ENCODE results near the gene GRAP2. TPM values are rescaled to one million over a fixed set of nuclear protein-coding genes. Genes with fewer than 3 reads are reported as not detected.
"Not testable (repeated sequence)": the region's sequence is repeated elsewhere in the genome, so short reads cannot be mapped to it uniquely, and the experiment has no call there.

The GRAP2 gene
- total and polyA plus RNA-seq, 8 donors: 0.45 to 29.1 (median 3.0) TPM; not detected in 2

DNA sequence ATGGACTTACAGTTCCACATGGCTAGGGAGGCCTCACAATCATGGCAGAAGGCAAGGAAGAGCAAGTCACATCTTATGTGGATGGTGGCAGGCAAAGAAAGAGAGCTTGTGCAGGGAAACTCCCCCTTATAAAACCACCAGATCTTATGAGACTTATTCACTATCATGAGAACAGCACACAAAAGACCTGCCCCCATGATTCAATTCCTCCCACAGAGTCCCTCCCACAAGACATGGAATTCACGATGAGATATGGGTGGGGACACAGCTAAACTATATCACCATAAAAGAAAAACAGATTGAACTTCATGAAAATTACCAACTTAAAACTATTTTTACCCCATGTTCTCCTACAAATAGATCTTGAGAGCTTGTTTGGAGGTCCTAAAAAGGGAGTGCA is 26.9 kb upstream of the GRAP2 start:
- Histone ChIP-seq H3K9me3 (no peaks in the 10 kb centered on the region), H3K27me3 (no peaks in the 10 kb centered on the region), H3K4me1 (no peaks in the 10 kb centered on the region), H3K27ac (no peak overlapping the region), H3K4me3 (no peak overlapping the region), H3K36me3 (no peaks in the 10 kb centered on the region)
- intact Hi-C loops (cut with DNase I; ENCODE audit: low total_unique reads): no loop called here
- no peak for TF ChIP-seq POLR2AphosphoS5 (IDR thresholded peaks at IDR 0.05)
- TF ChIP-seq, protein P1, sequence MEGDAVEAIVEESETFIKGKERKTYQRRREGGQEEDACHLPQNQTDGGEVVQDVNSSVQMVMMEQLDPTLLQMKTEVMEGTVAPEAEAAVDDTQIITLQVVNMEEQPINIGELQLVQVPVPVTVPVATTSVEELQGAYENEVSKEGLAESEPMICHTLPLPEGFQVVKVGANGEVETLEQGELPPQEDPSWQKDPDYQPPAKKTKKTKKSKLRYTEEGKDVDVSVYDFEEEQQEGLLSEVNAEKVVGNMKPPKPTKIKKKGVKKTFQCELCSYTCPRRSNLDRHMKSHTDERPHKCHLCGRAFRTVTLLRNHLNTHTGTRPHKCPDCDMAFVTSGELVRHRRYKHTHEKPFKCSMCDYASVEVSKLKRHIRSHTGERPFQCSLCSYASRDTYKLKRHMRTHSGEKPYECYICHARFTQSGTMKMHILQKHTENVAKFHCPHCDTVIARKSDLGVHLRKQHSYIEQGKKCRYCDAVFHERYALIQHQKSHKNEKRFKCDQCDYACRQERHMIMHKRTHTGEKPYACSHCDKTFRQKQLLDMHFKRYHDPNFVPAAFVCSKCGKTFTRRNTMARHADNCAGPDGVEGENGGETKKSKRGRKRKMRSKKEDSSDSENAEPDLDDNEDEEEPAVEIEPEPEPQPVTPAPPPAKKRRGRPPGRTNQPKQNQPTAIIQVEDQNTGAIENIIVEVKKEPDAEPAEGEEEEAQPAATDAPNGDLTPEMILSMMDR (IDR thresholded peaks at IDR 0.05): no peak
- TF ChIP-seq EP300 (IDR thresholded peaks at IDR 0.05): no peak
- TF ChIP-seq POLR2A (IDR thresholded peaks at IDR 0.05): no peak
- 17 to 42% (median 31%) methylated on average over 1 of the region's 1 CpG for WGBS, 5 donors
- DNase-seq: no peak

DNA sequence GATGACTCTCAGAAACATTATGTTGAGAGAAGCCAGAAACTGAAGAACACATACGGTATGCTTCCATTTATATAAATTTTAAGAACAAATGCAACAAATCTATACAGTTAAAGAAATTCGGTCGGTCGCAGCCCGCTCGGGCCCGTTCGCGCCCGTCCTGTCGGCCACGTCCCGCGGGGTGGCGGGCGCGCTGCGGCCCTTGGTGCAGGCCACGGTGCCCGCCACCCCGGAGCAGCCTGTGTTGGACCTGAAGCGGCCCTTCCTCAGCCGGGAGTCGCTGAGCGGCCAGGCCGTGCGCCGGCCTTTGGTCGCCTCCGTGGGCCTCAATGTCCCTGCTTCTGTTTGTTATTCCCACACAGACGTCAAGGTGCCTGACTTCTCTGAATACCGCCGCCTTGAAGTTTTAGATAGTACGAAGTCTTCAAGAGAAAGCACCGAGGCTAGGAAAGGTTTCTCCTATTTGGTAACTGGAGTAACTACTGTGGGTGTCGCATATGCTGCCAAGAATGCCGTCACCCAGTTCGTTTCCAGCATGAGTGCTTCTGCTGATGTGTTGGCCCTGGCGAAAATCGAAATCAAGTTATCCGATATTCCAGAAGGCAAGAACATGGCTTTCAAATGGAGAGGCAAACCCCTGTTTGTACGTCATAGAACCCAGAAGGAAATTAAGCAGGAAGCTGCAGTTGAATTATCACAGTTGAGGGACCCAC is 25.6 kb upstream of the GRAP2 start:
- WGBS, 5 donors: 81 to 93% (median 90%) methylated on average over 31 to 40 of the region's 42 CpGs
- H3K4me3 ChIP-seq; H3K27ac ChIP-seq; intact Hi-C loops (cut with DNase I; ENCODE audit: low total_unique reads); H3K27me3 ChIP-seq; H3K9me3 ChIP-seq; H3K4me1 ChIP-seq; H3K36me3 ChIP-seq: not testable (repeated sequence)
- DNase-seq: peak in 1 of 2 donors; percentile 8

DNA sequence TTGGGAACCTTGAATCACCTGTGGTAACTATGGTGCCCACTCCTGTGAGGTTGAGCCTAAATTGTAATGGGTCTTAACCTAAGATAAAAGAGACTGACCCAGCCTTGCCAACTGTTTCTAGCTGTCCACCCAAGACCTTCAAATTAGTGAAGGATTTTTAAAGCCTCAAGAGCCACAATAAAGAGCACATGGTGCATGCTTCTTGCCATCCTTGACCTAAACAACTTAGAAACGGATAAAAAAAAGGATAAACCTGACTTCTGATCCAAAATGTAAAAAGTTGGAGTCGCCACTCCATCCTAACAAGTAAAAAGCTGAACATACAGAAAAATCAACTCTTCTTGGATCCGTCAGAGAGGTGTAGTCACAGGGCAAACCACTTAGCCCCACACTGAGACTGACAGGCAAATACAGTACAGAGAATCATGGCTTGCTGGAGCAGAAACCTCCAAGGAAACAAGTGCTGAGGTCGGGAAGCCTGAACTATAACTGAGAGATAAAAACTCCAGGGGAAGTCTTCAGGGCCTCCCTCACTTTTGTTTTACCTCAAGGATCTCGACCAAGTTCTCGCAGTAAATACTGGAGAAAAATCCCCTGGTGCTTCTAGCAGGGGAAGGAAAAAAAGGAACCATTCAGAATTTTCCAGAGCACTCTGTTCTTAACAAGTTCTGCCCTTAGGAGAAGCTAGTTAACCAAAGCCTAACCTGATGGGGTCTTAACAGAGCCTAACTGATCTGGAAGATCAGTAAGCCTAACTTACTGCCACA is 23.6 kb upstream of the GRAP2 start:
- H3K36me3 ChIP-seq: no peaks in the 10 kb centered on the region
- H3K4me1 ChIP-seq: no peaks in the 10 kb centered on the region
- no peak overlapping the region for H3K27ac ChIP-seq
- H3K4me3 ChIP-seq: no peak overlapping the region
- H3K27me3 ChIP-seq: no peaks in the 10 kb centered on the region
- H3K9me3 ChIP-seq: no peaks in the 10 kb centered on the region
- DNase-seq: no peak
- WGBS, 5 donors: 54 to 68% (median 61%) methylated on average over 6 of the region's 6 CpGs
- intact Hi-C loops (cut with DNase I; ENCODE audit: low total_unique reads): no loop called here
- TF ChIP-seq POLR2AphosphoS5 (IDR thresholded peaks at IDR 0.05) (no peak), POLR2A (IDR thresholded peaks at IDR 0.05) (no peak), EP300 (IDR thresholded peaks at IDR 0.05) (no peak)
- TF ChIP-seq, protein P1 (IDR thresholded peaks at IDR 0.05): no peak

DNA sequence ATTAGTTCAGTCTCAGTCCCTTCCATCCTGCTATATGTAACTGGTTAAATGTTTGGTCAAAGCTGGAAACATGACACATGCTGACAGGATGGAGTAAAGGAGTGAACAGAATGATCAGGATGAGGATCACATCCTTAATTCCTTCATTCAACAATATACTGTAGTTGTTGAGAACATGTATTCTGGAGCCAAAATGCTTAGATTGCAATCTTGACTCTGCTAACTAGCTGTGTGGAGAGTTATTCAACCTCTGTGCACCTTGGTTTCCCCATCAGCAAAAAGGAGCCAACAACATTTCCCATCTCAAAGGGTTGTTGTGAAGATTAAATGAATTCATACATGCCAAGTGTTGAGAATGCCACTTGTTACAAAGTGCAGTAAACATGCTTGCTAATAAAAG is 20.2 kb upstream of the GRAP2 start:
- Histone ChIP-seq H3K4me1 (no peaks in the 10 kb centered on the region), H3K9me3 (no peaks in the 10 kb centered on the region), H3K27ac (no peak overlapping the region), H3K4me3 (no peak overlapping the region), H3K36me3 (no peaks in the 10 kb centered on the region), H3K27me3 (no peaks in the 10 kb centered on the region)
- DNase-seq: no peak
- intact Hi-C loops (cut with DNase I; ENCODE audit: low total_unique reads): no loop called here
- TF ChIP-seq, protein P1 (IDR thresholded peaks at IDR 0.05): no peak
- TF ChIP-seq POLR2A (IDR thresholded peaks at IDR 0.05): no peak
- no peak for TF ChIP-seq EP300 (IDR thresholded peaks at IDR 0.05)
- TF ChIP-seq POLR2AphosphoS5 (IDR thresholded peaks at IDR 0.05): no peak

DNA sequence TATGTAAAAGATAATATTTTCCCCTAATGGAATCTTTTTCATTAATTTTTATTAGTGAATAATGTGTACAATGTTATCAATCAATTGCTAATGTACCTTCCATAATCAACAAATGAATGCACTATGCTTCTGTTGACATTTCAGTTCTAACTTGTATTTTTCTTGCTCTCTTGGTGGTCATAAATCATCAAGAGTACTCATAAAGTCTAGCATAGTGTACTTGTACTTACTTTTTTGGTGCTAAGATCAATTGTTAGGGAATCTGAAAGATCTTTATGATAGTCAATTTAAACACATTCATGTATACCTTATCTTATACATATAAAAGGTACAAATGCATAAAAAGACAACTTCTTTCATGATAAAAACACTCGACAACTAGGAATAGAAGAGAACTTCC is 17.8 kb upstream of the GRAP2 start:
- Histone ChIP-seq H3K27ac (no peak overlapping the region), H3K4me3 (no peak overlapping the region), H3K27me3 (peaks cover 0 to 7% (median 0%) of the 10 kb centered on the region in 3 donors), H3K4me1 (no peaks in the 10 kb centered on the region), H3K9me3 (no peaks in the 10 kb centered on the region), H3K36me3 (no peaks in the 10 kb centered on the region)
- TF ChIP-seq EP300 (IDR thresholded peaks at IDR 0.05): no peak
- TF ChIP-seq, protein P1 (IDR thresholded peaks at IDR 0.05): no peak
- TF ChIP-seq POLR2A (IDR thresholded peaks at IDR 0.05): no peak
- no peak for TF ChIP-seq POLR2AphosphoS5 (IDR thresholded peaks at IDR 0.05)
- intact Hi-C loops (cut with DNase I; ENCODE audit: low total_unique reads): no loop called here
- WGBS, 5 donors: 31 to 54% (median 39%) methylated on average over 1 of the region's 1 CpG
- DNase-seq: no peak

DNA sequence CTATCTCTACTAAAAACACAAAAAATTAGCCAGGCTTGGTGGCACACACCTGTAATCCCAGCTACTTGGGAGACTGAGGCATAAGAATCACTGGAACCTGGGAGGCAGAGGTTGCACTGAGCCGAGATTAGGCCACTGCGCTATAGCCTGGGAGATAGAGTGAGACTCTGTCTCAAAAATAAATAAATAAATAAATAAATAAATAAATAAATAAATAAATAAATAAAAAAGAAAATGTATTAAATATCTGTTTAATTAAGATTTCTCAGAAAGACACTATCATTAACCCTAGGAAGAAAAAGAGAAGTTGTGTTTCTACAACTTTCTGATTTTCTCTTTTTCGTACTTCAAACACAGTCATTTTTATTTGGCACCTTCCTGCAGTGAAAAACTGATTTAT is 11.0 kb upstream of the GRAP2 start:
- H3K36me3 ChIP-seq; H3K9me3 ChIP-seq; H3K27ac ChIP-seq; H3K4me1 ChIP-seq; DNase-seq; intact Hi-C loops (cut with DNase I; ENCODE audit: low total_unique reads); H3K4me3 ChIP-seq: not testable (repeated sequence)
- peaks cover 0 to 25% (median 0%) of the 10 kb centered on the region in 3 donors for H3K27me3 ChIP-seq
- 77 to 91% (median 82%) methylated on average over 3 of the region's 3 CpGs for WGBS, 5 donors

Data from stomach (tissue), 9 donors.